WTC11 (cell line): Measurements from ENCODE around the gene F13A1.

Source experiments
- E2F4 ChIP-seq: sonication (generic); formaldehyde crosslinking; IDR thresholded peaks from 2 replicates; pipeline ENCODE4 v1.8.1; 2022; ENCODE audit warnings: low read depth, mild to moderate bottlenecking, moderate library complexity, missing genetic modification reagents, borderline replicate concordance
- NFYB ChIP-seq: sonication (generic); formaldehyde crosslinking; conservative IDR thresholded peaks from 2 replicates; pipeline ENCODE4 v1.8.0; 2022; ENCODE audit warnings: low read depth, missing genetic modification reagents
- ZNF263 ChIP-seq: sonication (generic); formaldehyde crosslinking; IDR thresholded peaks from 2 replicates; pipeline ENCODE4 v1.8.1; 2022; ENCODE audit warnings: low read depth, mild to moderate bottlenecking, moderate library complexity, missing genetic modification reagents
- ZNF396 ChIP-seq: fragments of 250-450 bp; sonication (Bioruptor Pico); IDR thresholded peaks from 2 replicates; pipeline ENCODE4 v1.8.0; 2021; ENCODE audit warnings: mild to moderate bottlenecking, moderate library complexity, borderline replicate concordance
- TF ChIP-seq, protein P1 (sequence below): fragments of 200-600 bp; IDR thresholded peaks from 2 replicates; pipeline ENCODE4 v1.8.0; 2022; ENCODE audit warnings: antibody characterized with exemption

GRCh38 chr6:6166064-6166463 lies 154.4 kb downstream of the F13A1 start:
- no peak for TF ChIP-seq NFYB
- TF ChIP-seq, protein P1, sequence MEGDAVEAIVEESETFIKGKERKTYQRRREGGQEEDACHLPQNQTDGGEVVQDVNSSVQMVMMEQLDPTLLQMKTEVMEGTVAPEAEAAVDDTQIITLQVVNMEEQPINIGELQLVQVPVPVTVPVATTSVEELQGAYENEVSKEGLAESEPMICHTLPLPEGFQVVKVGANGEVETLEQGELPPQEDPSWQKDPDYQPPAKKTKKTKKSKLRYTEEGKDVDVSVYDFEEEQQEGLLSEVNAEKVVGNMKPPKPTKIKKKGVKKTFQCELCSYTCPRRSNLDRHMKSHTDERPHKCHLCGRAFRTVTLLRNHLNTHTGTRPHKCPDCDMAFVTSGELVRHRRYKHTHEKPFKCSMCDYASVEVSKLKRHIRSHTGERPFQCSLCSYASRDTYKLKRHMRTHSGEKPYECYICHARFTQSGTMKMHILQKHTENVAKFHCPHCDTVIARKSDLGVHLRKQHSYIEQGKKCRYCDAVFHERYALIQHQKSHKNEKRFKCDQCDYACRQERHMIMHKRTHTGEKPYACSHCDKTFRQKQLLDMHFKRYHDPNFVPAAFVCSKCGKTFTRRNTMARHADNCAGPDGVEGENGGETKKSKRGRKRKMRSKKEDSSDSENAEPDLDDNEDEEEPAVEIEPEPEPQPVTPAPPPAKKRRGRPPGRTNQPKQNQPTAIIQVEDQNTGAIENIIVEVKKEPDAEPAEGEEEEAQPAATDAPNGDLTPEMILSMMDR, result no peak
- no peak for TF ChIP-seq ZNF263
- no peak for TF ChIP-seq E2F4 (CRISPR knock-in tag)
- no peak for TF ChIP-seq ZNF396 (CRISPR knock-in tag)
